Measurements from ENCODE around the gene FOXQ1. TPM values are rescaled to one million over a fixed set of nuclear protein-coding genes. Genes with fewer than 3 reads are reported as not detected.

FOXQ1 gene
- total RNA-seq, 1 donor from 2014 or later: not detected

DNA sequence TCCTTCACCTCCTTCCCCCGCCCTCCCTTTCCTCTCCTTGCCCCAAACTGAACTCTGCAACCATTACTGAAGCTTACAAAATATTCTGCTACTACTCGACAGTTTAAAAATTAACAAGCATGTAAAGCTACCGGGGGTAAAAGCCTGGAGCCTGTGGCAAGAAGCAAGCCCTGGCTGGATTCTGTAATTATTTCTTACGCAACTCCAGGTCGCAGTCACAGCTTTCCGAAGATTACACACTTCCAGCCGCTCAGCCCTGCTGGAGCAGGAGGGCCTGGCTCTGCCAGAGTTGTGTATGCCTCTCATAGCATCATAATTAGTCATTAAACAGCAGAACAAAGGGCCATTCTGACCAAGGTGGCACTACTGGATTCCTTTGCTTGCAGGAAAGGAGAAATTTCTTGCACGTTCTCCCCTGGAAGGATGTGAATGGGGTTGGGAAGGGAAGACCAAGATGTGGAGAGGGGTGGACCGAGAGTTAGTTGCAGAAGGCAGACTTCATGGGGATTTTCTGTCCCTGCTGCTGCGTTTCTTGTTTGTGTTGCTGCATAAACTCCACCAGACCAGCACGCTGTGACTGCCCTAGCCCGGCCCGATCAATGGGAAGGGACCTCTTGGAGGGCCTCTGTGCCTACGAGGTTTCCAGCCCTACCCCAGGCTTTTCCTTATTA, 23.6 kb downstream of the FOXQ1 start:
- Mint-ChIP-seq H3K9me3 (ENCODE audit: low read depth) (peaks cover 3% of the 10 kb centered on the region), H3K36me3 (ENCODE audit: low read depth) (no peaks in the 10 kb centered on the region), H3K4me3 (ENCODE audit: unreplicated experiment) (no peak overlapping the region), H3K27me3 (ENCODE audit: low read depth) (peaks cover 24% of the 10 kb centered on the region), H3K27ac (ENCODE audit: unreplicated experiment) (no peak overlapping the region), H3K4me1 (ENCODE audit: low read depth) (peaks cover 4% of the 10 kb centered on the region)
- TF ChIP-seq, protein P1, sequence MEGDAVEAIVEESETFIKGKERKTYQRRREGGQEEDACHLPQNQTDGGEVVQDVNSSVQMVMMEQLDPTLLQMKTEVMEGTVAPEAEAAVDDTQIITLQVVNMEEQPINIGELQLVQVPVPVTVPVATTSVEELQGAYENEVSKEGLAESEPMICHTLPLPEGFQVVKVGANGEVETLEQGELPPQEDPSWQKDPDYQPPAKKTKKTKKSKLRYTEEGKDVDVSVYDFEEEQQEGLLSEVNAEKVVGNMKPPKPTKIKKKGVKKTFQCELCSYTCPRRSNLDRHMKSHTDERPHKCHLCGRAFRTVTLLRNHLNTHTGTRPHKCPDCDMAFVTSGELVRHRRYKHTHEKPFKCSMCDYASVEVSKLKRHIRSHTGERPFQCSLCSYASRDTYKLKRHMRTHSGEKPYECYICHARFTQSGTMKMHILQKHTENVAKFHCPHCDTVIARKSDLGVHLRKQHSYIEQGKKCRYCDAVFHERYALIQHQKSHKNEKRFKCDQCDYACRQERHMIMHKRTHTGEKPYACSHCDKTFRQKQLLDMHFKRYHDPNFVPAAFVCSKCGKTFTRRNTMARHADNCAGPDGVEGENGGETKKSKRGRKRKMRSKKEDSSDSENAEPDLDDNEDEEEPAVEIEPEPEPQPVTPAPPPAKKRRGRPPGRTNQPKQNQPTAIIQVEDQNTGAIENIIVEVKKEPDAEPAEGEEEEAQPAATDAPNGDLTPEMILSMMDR (IDR thresholded peaks at IDR 0.05): no peak
- DNase-seq (ENCODE audit: low spot score): no peak

DNA sequence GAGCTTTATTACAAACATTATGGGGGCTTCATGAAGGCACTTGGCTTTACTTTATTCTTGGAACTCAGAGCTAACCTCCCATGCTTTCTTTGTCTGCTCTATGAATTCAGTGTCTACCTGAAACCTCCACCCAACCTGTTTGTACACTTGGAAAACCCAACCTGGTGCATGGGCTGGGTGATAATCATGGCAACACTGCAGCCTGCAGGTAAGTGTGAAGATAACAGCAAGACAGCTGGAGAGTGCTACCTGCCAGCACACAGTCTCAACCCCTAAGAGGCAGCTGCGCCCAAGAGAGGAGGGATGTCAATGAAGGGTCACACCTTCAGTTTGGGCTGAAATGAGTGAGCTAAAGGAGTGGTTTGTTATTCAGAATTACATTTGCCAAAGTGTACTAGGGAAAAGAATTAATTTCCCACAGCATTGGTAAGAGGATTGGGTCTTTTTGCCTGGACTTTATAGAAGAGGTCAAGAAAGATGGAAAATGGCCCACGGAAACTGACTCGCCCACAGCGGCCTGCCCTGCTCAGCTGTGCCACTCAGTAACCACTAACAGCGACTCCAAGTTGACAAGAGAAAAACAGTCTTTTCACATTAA, 24.4 kb downstream of the FOXQ1 start:
- Mint-ChIP-seq H3K27me3 (ENCODE audit: low read depth) (peaks cover 27% of the 10 kb centered on the region), H3K4me3 (ENCODE audit: unreplicated experiment) (no peak overlapping the region)

GRCh38 chr6:1337791-1338190, 25.9 kb downstream of the FOXQ1 start:
- TF ChIP-seq, protein P1 (IDR thresholded peaks at IDR 0.05): no peak
- Mint-ChIP-seq H3K27me3 (ENCODE audit: low read depth) (peaks cover 35% of the 10 kb centered on the region), H3K9me3 (ENCODE audit: low read depth) (no peaks in the 10 kb centered on the region), H3K36me3 (ENCODE audit: low read depth) (no peaks in the 10 kb centered on the region), H3K4me1 (ENCODE audit: low read depth) (peaks cover 4% of the 10 kb centered on the region), H3K4me3 (ENCODE audit: unreplicated experiment) (no peak overlapping the region), H3K27ac (ENCODE audit: unreplicated experiment) (no peak overlapping the region)
- no peak for DNase-seq (ENCODE audit: low spot score)

More for the DNA sequence above, 24.4 kb downstream of the FOXQ1 start:
- DNase-seq (ENCODE audit: low spot score): no peak
- H3K9me3 Mint-ChIP-seq (ENCODE audit: low read depth): no peaks in the 10 kb centered on the region
- no peaks in the 10 kb centered on the region for H3K36me3 Mint-ChIP-seq (ENCODE audit: low read depth)
- TF ChIP-seq, protein P1 (IDR thresholded peaks at IDR 0.05): peak; percentile 44
- H3K27ac Mint-ChIP-seq (ENCODE audit: unreplicated experiment): no peak overlapping the region
- peaks cover 4% of the 10 kb centered on the region for H3K4me1 Mint-ChIP-seq (ENCODE audit: low read depth)

GRCh38 chr6:1346101-1346500, 34.2 kb downstream of the FOXQ1 start:
- Mint-ChIP-seq H3K4me1 (ENCODE audit: low read depth) (no peaks in the 10 kb centered on the region), H3K27me3 (ENCODE audit: low read depth) (peaks cover 51% of the 10 kb centered on the region), H3K9me3 (ENCODE audit: low read depth) (peaks cover 22% of the 10 kb centered on the region), H3K27ac (ENCODE audit: unreplicated experiment) (no peak overlapping the region), H3K36me3 (ENCODE audit: low read depth) (peaks cover 1% of the 10 kb centered on the region), H3K4me3 (ENCODE audit: unreplicated experiment) (no peak overlapping the region)
- TF ChIP-seq, protein P1 (IDR thresholded peaks at IDR 0.05): no peak
- DNase-seq (ENCODE audit: low spot score): no peak

- TF ChIP-seq, protein P1 (IDR thresholded peaks at IDR 0.05): no peak
Measured at GRCh38 chr6:1346558-1347091, 34.7 kb downstream of the FOXQ1 start.

More at GRCh38 chr6:1346558-1347091, 34.7 kb downstream of the FOXQ1 start:
- Mint-ChIP-seq H3K27me3 (ENCODE audit: low read depth) (peaks cover 46% of the 10 kb centered on the region), H3K4me1 (ENCODE audit: low read depth) (no peaks in the 10 kb centered on the region), H3K9me3 (ENCODE audit: low read depth) (peaks cover 28% of the 10 kb centered on the region), H3K27ac (ENCODE audit: unreplicated experiment) (no peak overlapping the region), H3K4me3 (ENCODE audit: unreplicated experiment) (no peak overlapping the region), H3K36me3 (ENCODE audit: low read depth) (peaks cover 1% of the 10 kb centered on the region)
- no peak for DNase-seq (ENCODE audit: low spot score)
